IPS-18a (cell line): ENCODE data around the gene PDS5B.
"Not testable (repeated sequence)": the region's sequence is repeated elsewhere in the genome, so short reads cannot be mapped to it uniquely, and the experiment has no call there.

ENCODE experiments used
- H3K27ac ChIP-seq: one replicate; pipeline ENCODE4 v1.5.1; 2013; ENCODE audit warnings: low read length
- H3K27me3 ChIP-seq: one replicate; pipeline ENCODE4 v1.6.1; 2013; ENCODE audit warnings: mild to moderate bottlenecking, low read length; ENCODE audit not compliant: control insufficient read depth, insufficient read depth
- H3K36me3 ChIP-seq: one replicate; pipeline ENCODE4 v1.6.1; 2013; ENCODE audit warnings: low read depth, low read length; ENCODE audit not compliant: control insufficient read depth
- H3K4me1 ChIP-seq: one replicate; pipeline ENCODE4 v1.6.1; 2013; ENCODE audit warnings: low read depth, low read length; ENCODE audit not compliant: control insufficient read depth
- H3K4me3 ChIP-seq: one replicate; pipeline ENCODE4 v1.5.1; 2013; ENCODE audit warnings: low read length
- H3K9ac ChIP-seq: one replicate; pipeline ENCODE4 v1.6.1; 2013; ENCODE audit warnings: mild to moderate bottlenecking, low read length, moderate library complexity
- H3K9me3 ChIP-seq: one replicate; pipeline ENCODE4 v1.6.1; 2013; ENCODE audit warnings: low read depth, low read length; ENCODE audit not compliant: control insufficient read depth

PDS5B gene

GRCh38 chr13:32823597-32823996 is 237.3 kb downstream of the PDS5B start:
- H3K9me3 ChIP-seq, result no peaks in the 10 kb centered on the region
- no peak overlapping the region for H3K4me3 ChIP-seq
- no peak overlapping the region for H3K27ac ChIP-seq
- no peaks in the 10 kb centered on the region for H3K36me3 ChIP-seq
- no peaks in the 10 kb centered on the region for H3K27me3 ChIP-seq
- no peak overlapping the region for H3K9ac ChIP-seq
- peaks cover 5% of the 10 kb centered on the region for H3K4me1 ChIP-seq

- H3K27me3 ChIP-seq, result no peaks in the 10 kb centered on the region
- H3K9me3 ChIP-seq, result no peaks in the 10 kb centered on the region
- H3K27ac ChIP-seq, result no peak overlapping the region
- peaks cover 5% of the 10 kb centered on the region for H3K4me1 ChIP-seq
- H3K36me3 ChIP-seq, result no peaks in the 10 kb centered on the region
- no peak overlapping the region for H3K4me3 ChIP-seq
- no peak overlapping the region for H3K9ac ChIP-seq
Observed at GRCh38 chr13:32824061-32824460, 237.8 kb downstream of the PDS5B start.

GRCh38 chr13:32824675-32825074 is 238.4 kb downstream of the PDS5B start:
- no peak overlapping the region for H3K27ac ChIP-seq
- peaks cover 9% of the 10 kb centered on the region for H3K4me1 ChIP-seq
- no peak overlapping the region for H3K4me3 ChIP-seq
- H3K27me3 ChIP-seq, result no peaks in the 10 kb centered on the region
- no peaks in the 10 kb centered on the region for H3K36me3 ChIP-seq
- no peak overlapping the region for H3K9ac ChIP-seq
- no peaks in the 10 kb centered on the region for H3K9me3 ChIP-seq

DNA sequence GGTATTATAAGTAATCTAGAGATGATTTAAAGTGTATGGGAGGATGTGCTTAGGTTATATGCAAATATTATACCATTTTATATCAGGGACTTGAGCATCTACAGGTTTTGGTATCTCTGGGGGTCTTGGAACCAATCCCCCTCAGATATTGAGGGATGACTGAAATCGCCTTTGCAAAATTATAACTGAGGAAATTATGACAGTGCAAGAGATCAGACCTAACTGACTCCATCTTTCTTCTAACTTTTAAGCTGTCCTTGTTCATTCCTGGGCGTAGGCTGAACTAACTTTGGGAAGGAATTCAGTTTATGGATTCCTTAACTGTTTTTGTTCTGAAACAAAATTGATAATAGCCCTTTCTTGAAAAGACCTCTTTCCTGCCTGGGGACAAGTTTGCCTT is 239.2 kb downstream of the PDS5B start:
- Histone ChIP-seq H3K9me3 (no peaks in the 10 kb centered on the region), H3K27ac (no peak overlapping the region), H3K4me1 (peaks cover 9% of the 10 kb centered on the region), H3K9ac (no peak overlapping the region), H3K4me3 (no peak overlapping the region), H3K36me3 (no peaks in the 10 kb centered on the region), H3K27me3 (no peaks in the 10 kb centered on the region)

- H3K4me1 ChIP-seq, H3K9ac ChIP-seq, H3K36me3 ChIP-seq, H3K9me3 ChIP-seq, H3K27ac ChIP-seq, H3K27me3 ChIP-seq, H3K4me3 ChIP-seq: not testable (repeated sequence)
Observed at GRCh38 chr13:32826372-32826771, 240.1 kb downstream of the PDS5B start.
